ENCODE results near the gene SGPP1.

GRCh38 chr14:63701606-63702299 is 26.1 kb downstream of the SGPP1 start:
- TF ChIP-seq CTCF (IDR thresholded peaks at IDR 0.05), result no peak
- TF ChIP-seq POLR2A (IDR thresholded peaks at IDR 0.05), result no peak
